GM18511 (cell line): ENCODE results near the gene ATIC.

Source experiments
- ATAC-seq: cut with Tn5 transposase; IDR thresholded peaks from one replicate; pipeline ENCODE4 v1.9.1; 2021; ENCODE audit warnings: mild to moderate bottlenecking, moderate library complexity; ENCODE audit not compliant: unreplicated experiment

The ATIC gene

DNA sequence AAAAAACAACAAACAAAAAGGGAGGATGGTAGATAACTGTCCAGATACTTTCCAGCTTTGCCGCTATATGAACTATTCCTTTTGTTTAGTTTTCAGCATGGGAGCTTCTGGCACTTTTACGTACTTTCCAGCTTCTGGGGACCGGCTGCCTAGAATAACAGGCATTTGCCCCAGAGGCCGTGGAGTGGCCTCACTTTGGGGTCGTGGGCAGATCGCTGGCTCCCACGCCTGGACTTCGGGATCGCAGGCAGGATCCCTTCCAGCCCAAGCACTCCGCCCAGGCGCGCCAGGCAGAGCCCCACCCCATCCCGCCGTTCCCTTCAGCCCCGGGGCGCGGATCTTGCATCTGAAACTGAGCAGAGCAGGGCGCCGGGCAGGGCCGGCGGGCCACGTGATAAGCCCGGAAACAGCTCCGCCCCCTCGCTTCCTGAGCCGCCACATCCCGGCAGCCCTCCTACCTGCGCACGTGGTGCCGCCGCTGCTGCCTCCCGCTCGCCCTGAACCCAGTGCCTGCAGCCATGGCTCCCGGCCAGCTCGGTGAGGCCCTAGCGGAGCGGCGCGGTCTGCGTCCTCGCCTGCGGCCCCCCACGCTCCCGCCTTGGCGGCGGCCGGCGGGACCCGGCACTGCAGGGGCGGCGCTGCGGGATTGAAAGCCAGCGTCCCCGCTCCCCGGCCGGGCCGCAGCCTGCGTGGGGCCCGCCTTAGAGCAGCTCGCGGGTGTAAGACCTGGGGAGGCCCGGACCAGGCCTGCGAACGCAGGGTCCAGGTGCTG lies at the start of gene ATIC:
ATIC (plus strand) TSS at position 435 of the 772 bp plus-strand sequence; CDS start at position 519, 84 bp downstream.
- ATAC-seq: peak; percentile 99

DNA sequence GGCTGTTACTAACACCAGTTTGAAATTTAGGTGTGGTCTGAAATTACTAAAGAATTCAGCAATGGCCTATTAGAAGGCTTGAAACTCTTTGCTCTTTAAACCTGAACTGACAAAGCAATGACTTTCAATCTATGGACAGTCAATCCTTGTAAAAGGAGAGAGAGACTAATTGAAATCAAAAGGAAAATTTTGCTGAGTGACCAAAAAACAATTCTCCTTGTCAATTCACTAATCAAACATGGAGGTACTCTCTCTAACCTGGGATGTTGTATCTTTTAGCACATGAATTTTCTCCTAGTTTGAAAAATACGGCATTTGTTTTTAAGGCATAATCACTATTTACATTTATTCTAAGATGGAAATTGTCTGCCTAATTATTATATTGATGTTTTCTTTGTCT lies 49.6 kb upstream of the ATIC start:
- ATAC-seq: no peak

DNA sequence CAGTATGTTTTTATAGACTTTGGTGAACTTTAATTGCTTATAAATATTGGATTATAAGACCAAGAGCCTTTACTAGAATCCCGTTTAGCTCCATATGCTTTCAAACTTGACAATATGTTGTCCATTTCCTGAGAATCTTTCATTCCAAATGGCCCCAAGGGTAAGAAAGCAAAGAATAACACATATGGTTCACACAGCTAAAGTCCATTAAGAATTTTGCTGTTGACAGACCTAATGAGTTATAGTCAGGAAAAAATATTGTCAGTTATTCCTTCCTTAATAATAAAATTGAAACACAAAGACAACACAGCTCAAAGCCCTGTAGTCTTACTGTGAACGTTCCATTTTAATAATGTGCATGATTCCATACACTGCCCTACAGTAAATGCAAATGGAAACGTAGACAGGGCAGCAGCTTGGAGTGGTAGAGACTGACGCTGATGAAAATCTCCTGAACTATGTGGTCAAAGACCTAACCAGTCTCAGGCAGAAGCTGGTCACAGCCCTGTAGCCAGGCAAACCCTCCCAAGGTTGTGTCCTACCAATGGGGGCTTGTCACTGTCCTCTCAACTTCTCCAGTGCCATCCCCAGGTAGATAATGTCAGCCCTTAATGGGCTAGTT lies 49.0 kb upstream of the ATIC start:
- ATAC-seq: no peak

DNA sequence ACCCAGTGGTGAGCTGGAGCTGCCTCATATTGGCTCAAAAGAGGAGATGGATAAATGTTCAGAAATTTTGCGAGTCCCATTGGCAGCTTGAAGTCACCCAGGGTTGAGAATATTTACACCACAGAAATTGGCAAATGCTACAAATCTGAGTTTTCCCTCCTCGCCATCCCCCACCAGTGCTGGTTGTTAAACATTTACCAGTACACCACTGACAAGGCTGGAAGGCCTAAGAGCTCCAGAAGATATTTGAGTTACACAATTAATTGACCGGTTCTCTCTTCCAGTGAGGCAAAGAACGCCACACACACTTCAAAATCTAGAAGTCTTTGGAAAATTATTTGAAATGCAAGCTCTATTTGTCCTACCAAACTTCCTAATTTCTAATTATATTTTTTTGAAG lies 47.5 kb upstream of the ATIC start:
- ATAC-seq: no peak

DNA sequence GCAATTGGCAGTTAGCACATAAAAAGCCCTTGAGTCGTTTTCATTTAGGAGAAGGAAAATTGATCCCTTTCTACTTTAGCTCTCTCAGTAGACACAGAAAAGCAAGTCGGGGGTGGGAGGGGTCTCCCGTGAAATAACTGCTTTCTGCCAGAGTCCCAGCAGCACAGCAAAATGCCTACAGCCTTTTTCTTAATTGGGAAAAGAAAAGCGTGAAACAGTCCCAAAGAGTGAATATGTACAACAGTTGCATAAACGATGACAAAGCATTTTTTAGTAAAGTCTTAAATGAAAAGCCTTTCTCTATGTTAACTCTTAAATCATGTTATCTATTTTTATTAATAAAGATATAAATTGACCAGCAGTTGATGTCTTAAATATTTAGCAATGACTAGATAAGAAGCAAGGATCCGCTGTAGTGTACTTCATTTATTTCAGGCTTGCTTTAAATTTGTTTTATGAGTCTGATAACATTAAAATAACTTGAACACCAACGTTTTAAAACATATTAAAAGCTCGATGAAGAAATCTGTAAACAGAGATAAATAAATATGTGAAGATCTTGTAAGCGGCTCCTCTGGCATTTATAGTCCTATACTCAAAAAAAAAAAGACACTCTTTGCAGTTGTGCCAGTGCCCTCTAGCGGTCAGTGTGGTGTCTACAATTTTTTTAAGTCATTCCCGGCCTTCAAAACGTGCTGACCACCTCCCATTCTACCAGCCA lies 42.3 kb upstream of the ATIC start:
- ATAC-seq: peak; percentile 58

DNA sequence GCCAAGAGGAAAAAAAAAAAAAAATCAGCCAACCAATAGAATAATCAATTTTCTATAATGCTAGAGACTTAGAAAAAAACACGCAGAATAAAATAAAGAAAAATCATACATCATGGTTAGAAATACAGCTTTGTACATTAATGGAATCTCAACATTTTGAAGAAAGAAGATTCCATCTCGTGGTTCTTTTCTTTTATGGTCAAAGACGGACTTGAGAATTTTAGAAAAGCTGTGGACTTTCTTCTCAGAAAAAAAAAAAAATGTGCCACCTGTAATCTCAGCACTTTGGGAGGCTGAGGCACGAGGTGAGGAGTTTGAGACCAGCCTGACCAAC lies 41.8 kb upstream of the ATIC start:
- ATAC-seq: peak; percentile 9

DNA sequence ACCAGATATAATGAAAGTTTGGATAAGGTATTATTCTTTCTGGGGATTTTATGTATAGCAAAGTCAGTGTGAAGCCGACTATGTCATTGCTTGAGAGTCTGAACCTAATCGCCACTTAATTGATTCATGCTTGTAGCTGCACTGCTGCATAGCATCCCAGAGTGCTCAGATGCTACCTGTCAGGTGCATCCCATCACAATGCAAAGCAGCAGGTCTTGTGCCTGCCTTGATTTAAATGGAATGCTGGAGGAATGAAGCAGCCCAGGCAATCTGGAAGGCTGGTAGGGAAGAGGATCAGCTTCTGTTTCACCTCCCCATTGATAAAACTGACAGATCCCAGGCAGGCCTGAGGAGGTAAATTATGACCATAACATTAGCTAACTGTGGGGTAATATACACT lies 40.4 kb upstream of the ATIC start:
- no peak for ATAC-seq

DNA sequence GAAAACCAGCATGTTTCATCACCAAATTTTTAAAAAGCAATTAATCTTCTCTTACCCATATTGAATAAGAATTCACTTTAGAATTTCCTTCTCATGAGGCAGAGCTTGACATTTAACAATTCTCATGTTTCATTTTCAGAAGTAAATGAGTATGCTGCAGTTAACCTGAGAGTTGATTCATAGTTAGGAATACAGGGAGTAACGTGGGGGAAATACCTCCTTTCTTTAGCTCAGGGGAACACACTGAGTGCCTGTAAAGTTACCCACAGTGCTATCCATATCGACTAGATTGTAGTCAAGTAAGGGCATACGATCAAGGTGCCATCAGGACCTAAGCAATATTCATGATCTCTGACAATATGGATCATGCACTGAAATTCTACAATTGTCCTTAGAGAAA lies 38.9 kb upstream of the ATIC start:
- ATAC-seq: peak; percentile 48

DNA sequence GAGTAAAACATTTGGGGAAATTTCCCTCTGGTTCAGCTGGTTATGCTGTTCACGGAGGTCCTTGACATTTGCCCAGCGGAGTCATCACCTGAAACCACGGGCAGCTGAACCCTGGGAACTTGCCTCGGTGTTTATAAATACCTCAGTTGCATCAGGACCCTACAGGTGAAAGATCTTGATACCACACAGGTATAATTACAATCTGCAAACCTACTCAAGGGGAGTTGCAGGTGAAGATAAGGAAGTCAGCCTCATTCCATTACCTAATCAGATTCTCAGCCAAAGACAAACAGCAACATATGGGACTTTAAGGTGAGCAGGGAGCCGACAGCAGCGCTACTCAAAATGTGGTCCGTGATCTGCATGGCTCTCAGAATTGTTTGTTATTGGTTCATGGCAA lies 37.0 kb upstream of the ATIC start:
- no peak for ATAC-seq

DNA sequence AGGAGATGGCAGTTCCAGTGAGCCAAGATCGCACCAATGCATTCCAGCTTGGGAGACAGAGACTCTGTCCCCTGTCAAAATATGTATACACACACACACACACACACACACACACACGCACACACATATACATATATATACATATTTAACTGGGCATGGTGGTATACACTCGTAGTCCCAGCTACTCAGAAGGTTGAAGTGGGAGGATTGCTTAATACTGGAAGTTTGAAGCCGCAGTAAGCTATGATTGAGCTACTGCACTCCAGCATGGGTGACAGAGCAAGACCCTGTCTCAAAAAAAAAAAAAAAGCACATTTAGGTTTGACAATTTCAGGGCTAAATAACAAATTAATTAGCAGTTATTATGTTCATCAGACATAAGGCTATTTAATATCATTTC lies 36.0 kb upstream of the ATIC start:
- no peak for ATAC-seq

DNA sequence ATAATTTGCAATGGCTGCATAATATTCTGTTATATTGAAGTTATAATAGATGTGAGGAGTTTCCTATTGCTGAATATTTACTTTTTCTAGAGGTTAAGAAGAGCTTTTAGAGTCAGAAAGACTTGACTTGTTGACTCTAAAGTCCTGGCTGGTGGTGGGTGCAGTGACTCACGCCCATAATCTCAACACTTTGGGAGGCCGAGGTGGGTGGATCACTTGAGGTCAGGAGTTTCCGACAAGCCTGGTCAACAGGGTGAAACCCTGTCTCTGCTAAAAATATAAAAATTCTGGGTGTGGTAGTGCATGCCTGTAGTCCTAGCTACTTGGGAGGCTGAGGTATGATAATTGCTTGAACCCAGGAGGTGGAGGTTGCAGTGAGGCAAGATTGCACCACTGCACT lies 33.9 kb upstream of the ATIC start:
- ATAC-seq: no peak

DNA sequence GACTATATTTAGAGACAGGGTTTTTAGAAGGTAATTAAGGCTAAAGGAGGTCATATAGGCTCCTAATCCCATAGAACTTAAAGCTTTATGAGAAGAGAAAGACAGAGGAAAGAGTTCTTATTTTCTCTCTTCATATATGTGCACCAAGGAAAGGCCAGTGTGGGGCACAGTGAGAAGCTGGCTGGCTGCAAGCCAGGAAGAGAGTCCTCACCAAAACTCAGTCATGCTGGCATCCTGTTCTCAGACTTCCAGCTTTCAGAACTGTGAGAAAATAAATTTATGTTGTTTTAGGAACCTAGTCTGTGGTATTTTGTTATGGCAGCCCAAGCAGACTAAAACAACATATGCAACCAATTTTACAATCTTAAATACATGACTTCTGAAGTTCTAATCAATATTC lies 31.5 kb upstream of the ATIC start:
- ATAC-seq: peak; percentile 82

DNA sequence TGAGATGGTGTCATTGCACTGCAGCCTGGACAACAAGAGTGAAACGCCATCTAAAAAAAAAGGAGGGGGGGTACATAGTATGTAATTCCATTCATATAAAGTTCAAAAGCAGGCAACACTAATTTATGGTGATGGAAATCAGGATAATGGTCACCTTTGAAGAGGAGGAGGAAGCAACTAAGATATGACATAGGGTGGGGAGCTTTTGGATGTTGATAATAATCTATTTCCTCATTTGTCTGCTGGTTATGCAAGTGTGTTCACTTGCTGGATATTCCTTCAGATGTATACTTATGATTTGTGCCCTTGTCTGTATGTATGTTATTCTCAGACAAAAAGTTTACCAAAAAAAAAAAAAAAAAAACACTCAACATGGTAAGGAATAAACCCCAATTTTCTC lies 28.6 kb upstream of the ATIC start:
- ATAC-seq: no peak

DNA sequence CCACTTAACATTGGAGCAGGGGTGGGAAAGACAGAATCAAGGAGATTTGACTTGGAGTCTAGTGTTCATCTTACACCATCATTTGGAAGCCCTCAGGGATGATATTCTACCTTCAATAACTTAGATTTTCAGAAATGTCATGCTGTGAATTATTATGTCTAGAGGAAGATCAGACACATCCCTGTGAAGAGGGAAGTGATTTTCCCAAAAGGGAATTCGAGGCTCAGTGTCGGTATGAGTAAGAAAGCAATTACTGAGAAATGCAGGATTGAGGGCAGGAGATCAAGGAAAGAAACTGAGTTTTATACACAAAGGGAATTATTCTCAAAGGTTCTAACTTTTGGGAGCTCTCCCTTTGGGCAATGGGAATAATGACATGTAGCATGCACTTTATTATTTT lies 25.6 kb upstream of the ATIC start:
- ATAC-seq: no peak

DNA sequence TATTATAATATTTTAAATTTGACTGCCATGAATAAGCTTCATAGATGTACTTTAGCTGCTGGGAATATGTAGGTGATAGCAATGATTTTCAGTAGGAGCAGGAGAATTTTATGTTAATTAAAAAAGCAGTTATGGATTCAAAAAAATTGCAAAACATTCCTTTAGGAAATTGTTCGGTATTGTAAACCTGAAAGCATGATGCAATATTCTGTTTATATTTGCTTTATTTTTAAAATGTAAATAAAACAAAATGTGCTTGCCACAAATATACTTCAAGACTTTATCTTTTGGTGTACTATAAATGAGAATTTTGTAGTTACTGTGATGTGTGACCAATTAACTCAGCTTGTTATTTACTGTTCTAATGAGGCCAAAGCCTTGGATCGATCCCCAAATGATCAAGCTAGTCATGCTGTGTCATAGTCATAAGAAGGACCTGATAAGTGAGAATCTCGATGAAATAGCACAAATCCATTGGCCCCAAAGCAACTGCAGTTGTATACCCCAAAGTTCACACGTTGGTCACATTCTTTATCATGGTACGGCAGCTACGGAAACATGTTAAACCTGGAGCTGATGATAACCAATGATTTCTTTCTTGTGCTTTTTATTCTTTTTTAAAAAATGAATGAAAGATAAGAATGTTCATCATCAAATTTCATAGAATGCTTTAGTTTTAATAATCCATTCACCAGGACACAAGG lies 23.6 kb upstream of the ATIC start:
- no peak for ATAC-seq

DNA sequence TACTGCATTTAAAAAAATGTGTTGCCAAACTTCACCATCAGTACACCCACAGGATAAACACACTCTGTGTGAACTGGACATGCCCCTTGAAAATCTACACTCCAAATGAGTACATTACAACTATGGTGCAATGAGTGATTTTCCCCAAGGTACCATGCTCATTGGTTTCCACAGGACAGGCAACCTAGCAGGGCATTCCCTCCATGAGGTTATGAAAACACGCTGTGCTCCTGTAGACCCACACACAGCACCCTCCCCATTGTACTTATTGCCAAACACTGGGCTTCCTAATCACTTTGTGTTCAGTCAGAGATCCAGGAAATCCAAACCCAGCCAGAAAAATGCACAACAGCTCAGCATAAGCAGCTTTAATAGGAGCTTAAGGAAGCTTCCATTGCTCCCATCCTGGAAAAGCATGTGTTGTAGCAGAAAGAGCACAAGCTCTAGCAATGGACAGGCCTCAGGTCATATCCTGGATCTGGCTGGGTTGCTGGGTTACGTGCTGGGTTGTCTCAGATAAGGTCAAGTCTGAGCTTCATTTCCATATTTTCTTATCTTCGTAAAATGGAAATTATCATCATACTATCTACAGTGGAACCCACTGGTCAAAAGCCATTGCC lies 20.8 kb upstream of the ATIC start:
- ATAC-seq: no peak

DNA sequence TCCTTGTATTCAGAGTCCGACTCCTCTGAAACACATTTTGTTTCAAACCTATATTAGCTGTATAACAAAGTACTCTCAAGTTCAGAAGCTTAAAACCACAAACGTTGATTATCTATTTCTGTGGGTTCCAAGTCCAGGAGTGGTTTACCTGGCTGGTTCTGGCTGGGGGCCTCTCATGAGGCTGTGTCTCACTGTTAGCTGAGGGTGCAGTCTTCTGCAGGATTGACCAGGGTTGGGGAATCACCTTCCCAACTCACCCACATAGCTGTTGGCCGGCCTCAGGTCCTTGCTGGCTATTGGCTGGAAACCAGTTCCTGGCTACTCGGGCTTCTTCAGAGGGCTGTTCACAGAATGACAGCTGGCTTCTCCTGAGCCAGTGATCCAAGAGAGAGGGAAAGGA lies 18.0 kb upstream of the ATIC start:
- no peak for ATAC-seq

DNA sequence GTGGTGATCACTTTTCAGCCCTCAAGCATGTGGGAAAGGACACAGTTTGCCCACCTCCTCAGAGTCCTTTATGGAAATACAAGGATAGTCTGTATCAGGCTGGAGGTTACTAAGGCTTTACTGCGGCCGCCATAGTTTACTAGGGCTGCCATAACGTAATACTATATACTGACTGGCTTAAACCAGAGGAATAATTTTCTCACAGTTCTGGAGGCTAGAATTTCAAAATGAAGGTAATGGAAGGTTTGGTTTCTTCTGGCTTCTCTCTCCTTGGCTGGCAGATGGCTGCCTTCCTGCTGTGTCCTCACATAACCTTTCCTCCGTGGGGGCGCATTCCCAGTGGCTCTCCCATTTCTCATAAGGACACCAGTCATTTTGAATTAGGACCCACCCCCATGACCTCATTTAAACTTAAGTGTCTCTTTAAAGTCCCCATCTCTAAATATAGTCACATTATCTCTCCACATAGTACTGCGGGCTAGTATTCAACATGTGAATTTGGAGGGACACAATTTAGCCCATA lies 12.5 kb upstream of the ATIC start:
- ATAC-seq: no peak

DNA sequence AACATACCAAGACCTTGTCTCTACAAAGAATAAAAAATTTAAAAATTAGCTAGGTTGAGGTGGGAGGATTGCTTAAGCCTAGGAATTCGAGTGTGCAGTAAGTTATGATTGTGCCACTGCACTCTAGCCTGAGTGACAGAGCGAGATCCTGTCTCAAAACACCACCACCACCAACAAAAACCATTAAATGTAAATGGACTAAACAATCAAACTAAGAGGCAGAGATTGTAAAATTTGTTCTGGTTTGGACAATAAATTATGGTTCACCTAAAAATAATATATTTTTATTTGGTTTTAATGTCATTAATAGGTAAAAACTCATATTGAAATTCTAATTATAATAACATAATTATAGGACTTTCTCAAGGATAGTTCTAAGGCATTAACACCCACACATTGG lies 9.9 kb upstream of the ATIC start:
- ATAC-seq: no peak

DNA sequence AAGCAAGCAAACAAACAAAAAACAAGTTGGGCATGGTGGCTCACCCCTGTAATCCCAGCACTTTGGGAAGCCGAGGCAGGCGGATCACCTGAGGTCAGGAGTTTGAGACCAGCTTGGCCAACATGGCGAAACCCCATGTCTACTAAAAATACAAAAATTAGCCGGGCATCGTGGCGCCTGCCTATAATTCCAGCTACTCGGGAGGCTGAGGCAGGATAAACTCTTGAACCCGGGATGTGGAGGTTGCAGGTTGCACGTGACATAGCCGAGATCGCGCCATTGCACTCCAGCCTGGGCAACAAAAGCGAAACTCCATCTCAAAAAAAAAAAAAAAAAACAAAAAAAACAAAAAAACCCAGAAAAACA lies 617 bp upstream of the ATIC start:
- peak; percentile 39 for ATAC-seq

DNA sequence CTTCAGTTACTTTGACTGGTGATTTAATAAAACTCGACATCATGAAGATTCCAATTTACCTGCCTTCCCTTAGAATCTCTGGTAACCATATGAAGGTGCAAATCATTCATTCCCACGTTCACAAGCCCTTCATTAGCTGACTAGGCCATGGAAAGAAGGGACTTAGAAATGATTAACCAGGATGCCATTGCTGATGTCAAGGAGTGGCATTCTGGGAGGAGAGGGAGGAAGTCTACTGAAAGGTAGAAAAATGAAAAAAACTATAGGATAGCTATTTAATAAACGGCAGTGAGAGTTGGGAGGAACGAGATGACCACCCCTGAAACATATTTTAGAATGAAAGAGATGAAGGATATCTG lies 1.4 kb downstream of the ATIC start:
- no peak for ATAC-seq
